Lower leg skin (tissue), 4 donors: ENCODE data around the gene PPP4R1. TPM values are rescaled to one million over a fixed set of nuclear protein-coding genes. Genes with fewer than 3 reads are reported as not detected.

Source experiments
- DNase-seq, 2 donors: peaks; one replicate each; pipeline ENCODE4 v3.0.0-alpha.2; 2019; ENCODE audit warnings: low spot score in 2 of 2
- H3K4me3 ChIP-seq: fragments of 200-600 bp; sonication (generic); 2 replicates; pipeline ENCODE4 v1.5.1; 2017; ENCODE audit warnings: mild to moderate bottlenecking, low read depth; ENCODE audit not compliant: poor library complexity, severe bottlenecking
- CTCF ChIP-seq, 3 donors: fragments of 450-650 bp; IDR thresholded peaks; one replicate each; pipeline ENCODE4 v1.5.1; 2016; ENCODE audit warnings: antibody characterized with exemption in 3 of 3, mild to moderate bottlenecking in 3 of 3, moderate library complexity in 2 of 3
- POLR2A ChIP-seq, 2 donors: fragments of 450-650 bp; IDR thresholded peaks; one replicate each; pipeline ENCODE4 v1.6.1; 2016 to 2017; ENCODE audit warnings: antibody characterized with exemption in 2 of 2, mild to moderate bottlenecking in 1 of 2, moderate library complexity in 1 of 2
- WGBS, 2 donors: methylation state at CpG; one replicate each; pipeline ENCODE4 v1.1.5; 2018; 5-methylcytosine and 5-hydroxymethylcytosine counted together
- intact Hi-C: fragments of 100-400 bp; cut with DNase I; formaldehyde crosslinking; loops from one replicate; pipeline ENCODE4 v1.15.0; 2023; ENCODE audit warnings: low total_unique reads
- total RNA-seq, 4 donors: library from RNA; depleted of rRNA; stranded (reverse); fragments of >200 nt; gene quantifications; one replicate each; pipeline ENCODE4 v1.1.0, GENCODE V29; 2016

PPP4R1 gene
- 100 to 1,000 TPM in 1 of 4 donors, 10 to 100 TPM in 3; 50.0 to 129 (median 68.0) TPM for total RNA-seq

- 1 to 3% methylated on average over 15 to 31 of the region's 127 CpGs for WGBS, 2 donors
- intact Hi-C loops, result no loop called here
- TF ChIP-seq POLR2A (IDR thresholded peaks at IDR 0.05), result no peak
- peak within 1 kb of the TSS; percentile 72 for H3K4me3 ChIP-seq
- DNase-seq, result peak; percentile 66 to 95
Measured at GRCh38 chr18:9614401-9615279, at the start of gene PPP4R1. PPP4R1 (minus strand) TSS chr18:9614559; CDS start chr18:9614484, 75 bp downstream.

DNA sequence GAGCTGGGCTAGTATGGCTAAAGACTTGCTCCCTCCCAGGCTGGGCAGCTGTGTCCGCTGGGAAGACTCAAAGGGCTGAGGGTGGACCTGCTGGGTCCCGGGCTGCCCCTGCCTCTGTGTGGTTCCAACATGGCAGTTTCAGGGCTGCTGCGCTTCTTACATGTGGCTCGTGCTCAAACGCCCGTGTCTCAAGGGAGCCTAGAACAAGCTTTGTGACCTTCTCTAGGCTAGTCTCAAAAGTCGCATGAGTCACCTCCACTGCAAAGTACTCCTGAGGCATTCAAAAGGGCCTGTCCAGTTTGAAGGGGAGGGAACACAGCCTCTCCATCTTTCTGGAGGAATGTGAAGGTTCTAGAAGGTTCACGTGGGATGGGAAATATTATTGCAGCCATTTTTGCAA, 49.0 kb upstream of the PPP4R1 start:
- H3K4me3 ChIP-seq, result no peak overlapping the region
- intact Hi-C loops, result no loop called here
- no peak for TF ChIP-seq POLR2A (IDR thresholded peaks at IDR 0.05)
- no peak for TF ChIP-seq CTCF (IDR thresholded peaks at IDR 0.05)
- DNase-seq, result no peak
- 91 to 98% methylated on average over 8 of the region's 8 CpGs for WGBS, 2 donors

GRCh38 chr18:9661564-9661963, 47.2 kb upstream of the PPP4R1 start:
- intact Hi-C loops, result no loop called here
- 93 to 100% methylated on average over 1 of the region's 1 CpG for WGBS, 2 donors
- DNase-seq, result no peak
- TF ChIP-seq POLR2A (IDR thresholded peaks at IDR 0.05) (no peak), CTCF (IDR thresholded peaks at IDR 0.05) (no peak)
- H3K4me3 ChIP-seq, result no peak overlapping the region

DNA sequence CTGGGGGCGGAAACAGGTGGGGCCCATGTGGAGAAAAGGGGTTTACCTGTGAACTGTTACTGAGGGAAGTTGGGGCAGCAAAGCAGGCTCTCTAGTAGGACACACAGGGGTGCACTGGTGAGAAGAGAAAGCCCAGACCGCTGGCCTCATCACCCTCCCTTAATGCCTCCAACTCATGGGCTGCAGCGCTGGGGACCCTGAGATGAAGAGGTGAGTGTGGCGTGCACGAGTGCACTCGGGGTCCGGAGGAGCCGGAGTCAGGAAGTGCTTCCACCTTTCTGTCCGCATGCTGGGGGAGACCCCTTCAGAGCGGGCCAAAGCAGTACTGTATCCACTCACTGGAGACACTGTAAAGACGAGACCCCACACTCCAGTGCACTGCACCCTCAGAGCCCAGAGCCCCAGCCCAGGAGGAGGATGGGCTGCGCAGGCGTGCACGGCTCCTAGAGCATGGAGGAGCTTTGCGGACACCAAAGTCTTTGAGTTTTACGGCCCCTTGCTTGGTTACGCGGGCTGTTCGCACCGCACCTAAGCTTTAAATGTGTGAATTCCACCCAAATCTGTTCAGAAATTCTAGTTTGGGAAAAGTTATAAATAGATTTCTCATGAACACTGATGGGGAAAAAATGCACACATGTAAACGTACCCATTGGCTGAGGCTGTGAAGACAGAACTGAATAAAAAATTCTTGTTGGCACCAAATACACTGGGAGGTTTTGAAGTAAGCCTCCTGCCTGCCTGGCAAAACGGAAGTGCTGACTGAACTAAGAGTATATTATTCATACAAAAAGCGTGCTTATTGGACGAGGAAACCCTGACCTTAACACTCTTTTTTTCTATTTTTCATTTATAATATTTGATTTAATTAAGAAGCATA, 45.4 kb upstream of the PPP4R1 start:
- no peak for DNase-seq
- TF ChIP-seq POLR2A (IDR thresholded peaks at IDR 0.05), result no peak
- no peak for TF ChIP-seq CTCF (IDR thresholded peaks at IDR 0.05)
- WGBS, 2 donors, result 92 to 93% methylated on average over 24 of the region's 24 CpGs
- intact Hi-C loops, result no loop called here
- no peak overlapping the region for H3K4me3 ChIP-seq

DNA sequence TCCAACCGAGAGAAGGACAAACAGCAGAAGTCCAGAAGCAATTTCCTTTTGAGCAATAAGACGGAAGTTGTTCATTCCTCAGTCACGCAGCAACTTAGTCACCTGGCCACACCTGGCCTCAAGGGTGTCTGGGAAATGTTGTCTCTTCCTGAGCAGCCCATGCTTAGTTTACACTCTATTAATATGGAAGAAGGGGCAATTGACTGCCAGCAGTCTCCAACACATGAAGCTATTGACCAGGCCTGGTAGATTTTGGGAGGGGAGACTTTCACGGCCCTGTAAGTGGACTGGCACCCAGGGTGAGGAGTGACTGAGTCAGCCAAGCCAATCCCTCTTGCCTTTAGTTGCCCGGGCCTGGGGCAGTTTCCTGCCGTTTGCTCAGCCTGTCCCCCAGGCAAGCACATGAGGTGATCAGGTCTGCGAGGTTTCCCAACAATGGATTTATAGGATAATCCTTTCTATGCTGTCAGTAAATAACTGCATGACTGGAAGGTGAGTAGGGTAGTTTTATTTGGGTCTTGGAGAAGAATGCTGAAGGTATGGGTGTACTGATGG, 43.8 kb upstream of the PPP4R1 start:
- intact Hi-C loops, result no loop called here
- no peak overlapping the region for H3K4me3 ChIP-seq
- no peak for DNase-seq
- 68 to 81% methylated on average over 7 of the region's 7 CpGs for WGBS, 2 donors
- TF ChIP-seq POLR2A (IDR thresholded peaks at IDR 0.05) (no peak), CTCF (IDR thresholded peaks at IDR 0.05) (no peak)
